NOMO-1 treated with DMSO at 0.1 percent for 48 hours (cell line): ENCODE measurements around the gene NAA80.

Experiments
- DNase-seq: peaks from one replicate; lab custom pipeline; 2025; ENCODE audit not compliant: unreplicated experiment; lab: John Stamatoyannopoulos, UW

Gene NAA80

DNA sequence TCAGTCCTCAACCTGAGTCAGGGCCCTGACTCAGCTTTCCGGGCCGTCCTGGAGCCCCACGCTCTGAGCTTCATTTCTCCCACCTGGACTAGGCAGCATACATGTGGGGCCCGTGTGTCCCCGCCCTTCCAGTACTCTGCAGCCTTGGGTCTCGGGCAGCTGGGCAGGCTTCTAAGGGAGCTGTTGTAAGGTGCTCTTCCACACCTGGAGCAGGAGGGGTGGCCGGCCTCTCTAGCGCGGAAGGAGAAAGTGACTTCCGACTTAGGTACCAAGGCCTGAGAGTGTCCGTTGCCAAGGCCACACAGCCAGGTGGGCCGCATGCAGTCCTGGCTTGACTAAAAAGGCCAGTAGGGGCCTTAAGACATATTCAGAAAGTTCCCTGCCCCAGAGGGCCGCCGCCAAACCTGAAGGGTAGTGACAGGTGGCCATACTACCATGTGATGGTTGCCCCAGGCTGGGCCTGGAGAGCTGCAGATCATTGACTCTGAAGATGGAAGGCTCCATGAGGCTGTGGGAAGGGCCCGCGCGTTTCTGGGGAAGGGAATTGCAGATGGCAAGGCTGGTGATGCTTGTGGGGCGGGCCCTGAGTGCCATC is 39.7 kb downstream of the NAA80 start:
- DNase-seq = no peak

DNA sequence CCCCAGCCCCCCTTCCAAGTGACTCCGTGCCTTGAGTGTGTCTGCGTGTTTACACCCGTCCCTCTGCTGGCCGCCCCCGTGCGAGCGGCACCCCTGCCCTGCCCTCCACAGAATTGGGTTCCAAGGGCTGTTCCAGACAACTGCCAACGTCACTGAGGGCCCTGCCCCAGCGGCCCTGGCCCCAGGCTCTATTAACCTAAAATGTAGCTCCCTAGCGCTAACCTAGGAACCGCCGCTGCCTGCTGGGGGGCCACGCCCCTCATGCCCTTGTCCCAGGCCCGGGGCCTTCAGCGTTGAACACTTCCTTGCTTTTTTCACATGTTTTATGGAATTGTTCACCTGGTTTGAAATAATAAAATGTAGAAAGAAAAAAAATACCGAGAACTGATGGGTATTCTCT is 40.2 kb downstream of the NAA80 start:
- no peak for DNase-seq

DNA sequence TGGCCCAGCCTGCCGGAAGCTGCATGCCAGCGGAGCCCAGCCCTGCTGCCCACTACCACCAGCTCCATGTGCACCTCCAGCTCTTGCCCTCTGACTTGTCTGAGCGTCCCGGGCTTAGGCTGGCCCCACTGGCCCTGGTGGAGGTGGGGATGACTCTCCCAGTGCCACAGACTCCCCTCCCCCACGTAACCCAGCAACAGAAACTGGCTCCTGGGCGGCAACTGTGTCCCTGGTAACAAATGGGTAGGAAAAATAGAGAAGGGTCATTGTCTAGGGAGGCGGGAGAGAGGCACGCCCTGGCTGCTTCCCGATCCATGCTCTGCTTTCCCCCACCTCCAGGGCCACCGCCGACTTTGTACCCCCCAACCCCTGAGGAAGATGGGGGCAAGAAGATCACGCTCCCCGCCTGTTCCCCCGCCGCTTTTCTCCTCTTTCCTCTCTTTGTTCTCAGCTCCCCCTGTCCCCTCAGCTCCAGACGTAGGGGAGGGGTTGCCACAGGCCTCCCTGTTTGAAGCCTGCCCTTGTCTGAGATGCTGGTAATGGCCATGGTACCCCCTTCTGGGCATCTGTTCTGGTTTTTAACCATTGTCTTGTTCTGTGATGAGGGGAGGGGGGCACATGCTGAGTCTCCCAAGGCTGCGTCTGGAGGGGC is 41.0 kb downstream of the NAA80 start:
- no peak for DNase-seq

DNA sequence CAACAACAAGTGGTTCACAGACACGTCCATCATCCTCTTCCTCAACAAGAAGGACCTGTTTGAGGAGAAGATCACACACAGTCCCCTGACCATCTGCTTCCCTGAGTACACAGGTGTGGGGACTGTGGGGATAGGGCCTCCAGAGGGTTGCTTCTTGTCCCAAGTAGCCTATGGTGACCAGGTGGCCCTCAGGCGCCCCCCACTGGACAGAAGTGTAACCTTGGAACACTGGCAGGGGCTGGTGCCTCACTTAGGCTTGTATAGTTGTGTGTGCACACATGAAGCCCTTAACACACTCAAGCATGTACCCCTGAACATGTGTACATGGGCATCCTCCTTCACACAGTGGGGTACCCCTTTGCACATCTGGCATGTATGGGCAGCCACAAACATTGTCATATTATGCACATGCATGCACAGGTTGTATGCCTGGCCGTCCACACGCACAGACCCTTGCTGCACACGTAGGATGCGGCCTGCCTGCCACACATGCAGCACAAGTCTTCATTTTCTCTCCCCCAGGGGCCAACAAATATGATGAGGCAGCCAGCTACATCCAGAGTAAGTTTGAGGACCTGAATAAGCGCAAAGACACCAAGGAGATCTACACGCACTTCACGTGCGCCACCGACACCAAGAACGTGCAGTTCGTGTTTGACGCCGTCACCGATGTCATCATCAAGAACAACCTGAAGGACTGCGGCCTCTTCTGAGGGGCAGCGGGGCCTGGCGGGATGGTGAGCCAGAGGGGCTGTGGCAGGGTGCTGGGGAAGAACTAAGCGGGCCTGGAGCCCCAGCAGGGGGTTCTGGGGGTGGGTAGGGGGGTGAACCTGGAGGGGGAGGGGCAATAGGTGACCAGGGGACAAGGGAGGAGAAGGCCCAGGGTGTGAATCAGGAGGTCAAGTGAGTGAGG is 42.0 kb downstream of the NAA80 start:
- peak; percentile 12 for DNase-seq

DNA sequence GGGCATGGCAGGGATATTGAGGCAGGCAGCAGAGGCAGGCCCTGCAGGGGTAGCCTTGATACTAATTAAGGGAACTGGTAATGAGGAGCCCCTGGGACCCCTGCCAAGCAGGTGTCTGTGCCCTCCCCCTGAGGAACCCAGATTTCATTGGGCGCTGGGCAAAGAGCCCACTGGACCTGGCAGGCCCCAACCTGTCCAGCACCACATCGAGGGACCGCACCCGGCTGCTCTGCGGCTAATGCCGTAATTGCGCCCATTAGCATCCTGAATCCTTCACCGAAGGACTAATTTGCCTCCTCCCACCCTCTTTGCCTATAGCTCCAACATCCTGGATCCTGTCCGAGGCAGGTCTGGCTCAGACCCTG is 44.0 kb downstream of the NAA80 start:
- DNase-seq = no peak

DNA sequence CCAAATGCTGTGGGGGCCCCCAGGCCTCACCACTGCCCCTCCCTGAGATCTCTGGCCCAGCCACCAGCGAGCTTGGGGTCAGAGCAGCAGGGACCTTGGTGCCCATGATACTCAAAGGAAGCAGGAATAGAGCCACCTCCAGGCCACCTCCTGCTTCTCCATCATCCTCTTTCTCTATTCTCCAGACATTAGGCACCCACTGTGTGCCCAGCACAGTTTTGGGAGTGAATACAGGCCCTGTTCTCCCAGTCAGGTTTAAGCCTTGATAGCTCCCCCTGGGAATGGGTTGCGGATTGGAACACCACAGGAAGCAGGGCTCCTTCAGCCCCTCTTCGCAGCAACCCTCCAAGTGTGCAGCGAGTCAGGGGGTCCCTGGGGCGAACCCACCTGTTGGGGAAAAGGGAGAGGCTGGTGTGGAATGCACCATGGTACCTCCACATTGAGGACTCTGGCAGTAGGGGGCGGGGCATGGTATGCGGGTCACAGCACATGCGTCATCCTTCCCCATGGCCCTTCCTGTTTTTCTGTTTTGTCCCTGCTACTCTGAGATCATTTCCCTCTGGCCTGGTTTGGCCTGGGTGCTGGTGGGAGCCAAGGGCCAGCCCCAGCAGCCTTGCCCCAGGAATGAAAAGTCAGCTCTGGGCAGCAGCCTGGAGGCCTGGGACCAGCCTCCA is 44.5 kb downstream of the NAA80 start:
- peak; percentile 59 for DNase-seq

DNA sequence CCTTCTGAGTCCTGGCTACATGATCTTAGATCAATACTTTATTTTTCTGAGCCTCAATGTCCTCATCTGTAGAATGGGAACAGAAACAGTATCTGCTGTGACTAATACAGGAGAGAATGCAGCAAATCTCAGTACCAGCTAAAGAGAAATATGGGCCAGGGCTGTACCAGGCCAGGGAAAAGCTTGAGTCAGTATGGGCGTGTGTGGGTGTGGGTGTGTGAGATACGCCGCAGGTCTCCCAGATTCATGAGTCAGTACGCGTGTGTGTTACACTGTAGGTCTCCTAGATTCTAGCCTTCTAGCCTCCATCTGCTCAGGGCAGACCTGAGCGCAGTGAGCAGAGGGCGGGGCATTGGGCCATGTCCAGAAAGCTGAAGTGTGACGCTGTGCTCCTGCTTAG is 48.0 kb downstream of the NAA80 start:
- DNase-seq = no peak

DNA sequence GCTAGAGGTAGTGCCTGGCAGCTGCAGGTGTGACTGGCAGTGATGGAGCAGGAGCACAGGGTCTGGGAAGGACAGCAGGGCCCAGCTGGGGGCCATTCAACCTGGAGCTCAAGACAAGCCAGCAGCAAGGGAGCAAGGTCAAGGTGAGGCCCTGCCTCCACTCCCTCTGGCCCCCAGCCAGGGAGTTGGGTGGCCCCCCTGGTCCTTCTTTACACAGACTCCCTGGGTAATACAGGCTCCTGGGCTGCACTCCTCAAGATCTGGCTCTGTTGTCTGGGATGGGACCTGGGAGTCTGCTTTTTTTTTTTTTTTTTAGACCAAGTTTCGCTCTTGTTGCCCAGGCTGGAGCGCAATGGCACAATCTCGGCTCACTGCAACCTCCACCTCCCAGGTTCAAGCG is 48.7 kb downstream of the NAA80 start:
- DNase-seq = no peak

DNA sequence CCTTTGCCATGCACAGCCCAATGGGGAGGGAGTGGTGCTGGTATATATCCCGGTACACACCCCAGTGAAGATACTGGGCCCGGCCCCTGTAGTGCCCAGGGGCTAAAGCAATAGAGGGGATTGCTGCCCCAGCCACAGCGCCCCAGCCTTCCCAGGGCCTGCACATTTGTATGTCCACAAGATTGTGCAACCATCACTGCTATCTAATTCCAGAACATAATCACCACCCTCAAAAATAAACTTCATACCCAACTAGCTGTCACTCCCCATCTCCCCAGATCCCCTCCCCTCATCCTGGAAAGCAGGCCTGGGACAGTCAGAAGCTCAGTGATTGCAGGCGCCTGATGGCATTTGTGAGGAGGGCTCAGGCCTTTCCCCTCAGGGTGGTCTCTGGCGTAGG is 49.7 kb downstream of the NAA80 start:
- no peak for DNase-seq

DNA sequence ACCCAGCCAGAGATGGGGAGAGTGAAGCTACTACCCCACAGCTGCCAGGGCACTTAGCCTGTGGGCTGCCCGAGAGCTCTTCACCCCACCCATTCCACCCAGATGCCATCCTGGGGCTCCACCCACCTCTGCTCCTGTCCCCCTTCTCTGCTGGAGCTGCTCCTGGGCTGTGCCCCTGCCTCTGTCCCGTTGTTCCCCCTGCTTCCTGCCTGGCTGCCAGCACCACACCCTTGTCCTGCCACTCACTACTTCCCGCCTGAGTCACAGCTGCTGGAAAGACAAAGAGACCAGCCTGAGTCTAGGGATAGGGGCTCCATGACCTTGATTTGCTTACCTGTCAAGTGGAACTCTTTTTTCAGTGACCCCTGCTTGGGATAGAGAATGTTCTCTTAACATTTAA is 50.8 kb downstream of the NAA80 start:
- DNase-seq = no peak

DNA sequence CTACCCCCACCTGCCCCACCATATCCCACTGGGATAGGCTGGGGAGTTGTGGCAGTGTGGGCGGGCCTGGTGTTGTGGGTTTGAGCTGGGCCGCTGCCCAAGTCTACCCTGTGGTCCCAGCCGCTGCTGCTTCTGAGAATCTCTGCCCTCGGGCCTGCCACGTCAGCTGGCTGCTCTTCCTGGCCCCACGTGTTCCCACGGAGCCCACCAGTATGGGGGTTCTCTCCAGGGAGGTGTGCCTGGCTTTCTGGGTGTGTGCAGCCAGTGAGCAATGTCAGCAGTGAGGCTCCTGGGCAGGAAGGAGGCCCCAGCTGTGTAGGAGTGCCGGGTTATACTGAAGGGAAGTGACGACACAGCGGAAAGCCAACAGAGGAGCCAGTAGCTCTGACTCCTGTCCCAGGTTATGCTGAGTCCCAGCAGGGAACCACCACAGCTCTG is 52.7 kb downstream of the NAA80 start:
- peak; percentile 48 for DNase-seq
